HCT116 (cell line): ENCODE measurements around the gene SIRPA. TPM values are rescaled to one million over a fixed set of nuclear protein-coding genes. Genes with fewer than 3 reads are reported as not detected.

ENCODE experiments used
- ATAC-seq: fragments of 200-7000 bp; cut with Tn5 transposase; 2 replicates; pipeline ENCODE4 v1.9.1; 2020; ENCODE audit warnings: mild to moderate bottlenecking, moderate library complexity
- BruUV-seq: library from RNA; stranded (reverse); fragments of 400-500 nt; replicated peaks from 2 replicates; lab custom pipeline; 2021; lab: Mats Ljungman, UMichigan
- CTCF ChIA-PET: fragments of 300-600 bp; sonication (Branson Sonifier 250); formaldehyde crosslinking; loops from one replicate; lab custom pipeline; 2021; ENCODE audit warnings: antibody characterized with exemption; lab: Charles Lee
- POLR2A ChIA-PET: fragments of 300-600, 350-600 bp; sonication (Branson Sonifier 250); formaldehyde crosslinking; loops from one replicate; lab custom pipeline; 2021; ENCODE audit warnings: antibody characterized with exemption; lab: Charles Lee
- RAD21 ChIA-PET, 2 experiments: fragments of 300-600 bp; sonication (Branson Sonifier 250); formaldehyde crosslinking; loops; one replicate each; lab custom pipeline; 2023; ENCODE audit warnings: low total read pairs in 2 of 2; ENCODE audit not compliant: uncharacterized antibody in 2 of 2, unreplicated experiment in 2 of 2, low non-redundant PET in 1 of 2; lab: Charles Lee
- DNase-seq: peaks from one replicate; pipeline ENCODE4 v3.0.0-alpha.2; 2010; ENCODE audit warnings: low read depth, low spot score
- H2AFZ ChIP-seq: fragments of 200-600 bp; shearing (Covaris generic), sonication (generic); 2 replicates; pipeline ENCODE4 v1.6.1; 2017; ENCODE audit warnings: low read depth, mixed run types, mixed read lengths, antibody characterized with exemption, low read length; ENCODE audit not compliant: poor library complexity, severe bottlenecking
- H3K27ac ChIP-seq: 2 replicates; pipeline ENCODE4 v1.5.1; 2012; ENCODE audit warnings: low read depth, low read length
- H3K27me3 ChIP-seq: fragments of 200-600 bp; sonication (generic); 2 replicates; pipeline ENCODE4 v1.6.1; 2016; ENCODE audit warnings: mixed run types, low read length, mixed read lengths; ENCODE audit not compliant: insufficient read depth
- H3K36me3 ChIP-seq, 2 experiments: fragments of 200-500 bp in 1 of 2; fragments of 200-600 bp in 1 of 2; sonication (Bioruptor generic) in 1 of 2; sonication (generic) in 1 of 2; 2 replicates each; pipeline versions ENCODE4 v1.5.1 to v1.6.1; 2014 to 2016; ENCODE audit warnings: low read length in 2 of 2, inconsistent platforms in 1 of 2, mixed read lengths in 1 of 2, mixed run types in 1 of 2; ENCODE audit not compliant: insufficient read depth in 2 of 2, control insufficient read depth in 1 of 2
- H3K4me1 ChIP-seq, 2 experiments: fragments of 200-600 bp in 1 of 2; sonication (generic) in 1 of 2; 2 replicates each; pipeline versions ENCODE4 v1.5.1 to v1.6.1; 2012 to 2017; ENCODE audit warnings: low read length in 2 of 2, inconsistent platforms in 1 of 2, mild to moderate bottlenecking in 1 of 2, mixed read lengths in 1 of 2, mixed run types in 1 of 2, moderate library complexity in 1 of 2; ENCODE audit not compliant: insufficient read depth in 2 of 2, control insufficient read depth in 1 of 2
- H3K4me2 ChIP-seq: fragments of 200-600 bp; sonication (generic); 2 replicates; pipeline ENCODE4 v1.6.1; 2017; ENCODE audit warnings: mixed run types, low read length, mixed read lengths
- H3K4me3 ChIP-seq, 2 experiments: fragments of 200-600 bp in 1 of 2; sonication (generic) in 1 of 2; replicated peaks in 1 of 2; 2 replicates each; pipeline ENCODE4 v1.5.1; 2011 to 2016; ENCODE audit warnings: low read length in 2 of 2, control low read depth in 1 of 2, low read depth in 1 of 2, mild to moderate bottlenecking in 1 of 2, mixed read lengths in 1 of 2, mixed run types in 1 of 2
- H3K79me2 ChIP-seq: fragments of 200-600 bp; sonication (generic); 2 replicates; pipeline ENCODE4 v1.6.1; 2017; ENCODE audit warnings: mild to moderate bottlenecking, mixed run types, low read length, moderate library complexity, mixed read lengths; ENCODE audit not compliant: insufficient read depth
- H3K9ac ChIP-seq: fragments of 200-600 bp; sonication (generic); 2 replicates; pipeline ENCODE4 v1.6.1; 2016; ENCODE audit warnings: low read length, mixed read lengths
- H3K9me2 ChIP-seq: fragments of 200-600 bp; sonication (generic), shearing (Covaris generic); 2 replicates; pipeline ENCODE4 v1.6.1; 2017; ENCODE audit warnings: mixed run types, mild to moderate bottlenecking, moderate library complexity; ENCODE audit not compliant: insufficient read depth
- H3K9me3 ChIP-seq, 2 experiments: fragments of 200-500 bp in 1 of 2; fragments of 200-600 bp in 1 of 2; sonication (Bioruptor generic) in 1 of 2; sonication (generic) in 1 of 2; 2 replicates each; pipeline ENCODE4 v1.6.1; 2014 to 2017; ENCODE audit warnings: low read length in 2 of 2, mixed read lengths in 2 of 2, inconsistent platforms in 1 of 2, low read depth in 1 of 2, mild to moderate bottlenecking in 1 of 2, mixed run types in 1 of 2, moderate library complexity in 1 of 2; ENCODE audit not compliant: control insufficient read depth in 1 of 2, insufficient read depth in 1 of 2
- H4K20me1 ChIP-seq: fragments of 200-600 bp; sonication (generic), shearing (Covaris generic); 2 replicates; pipeline ENCODE4 v1.6.1; 2017; ENCODE audit warnings: mixed run types, mild to moderate bottlenecking, moderate library complexity; ENCODE audit not compliant: insufficient read depth
- ATF3 ChIP-seq: IDR thresholded peaks from 2 replicates; pipeline ENCODE4 v1.6.1; 2012
- CEBPB ChIP-seq: IDR thresholded peaks from 2 replicates; pipeline ENCODE4 v1.6.1; 2012; ENCODE audit warnings: low read depth
- CTCF ChIP-seq, 3 experiments: fragments of 200-600 bp in 1 of 3; sonication (generic) in 1 of 3; IDR thresholded peaks in 2 of 3; conservative IDR thresholded peaks in 1 of 3; 2 replicates each; pipeline ENCODE4 v1.5.1; 2012 to 2017; ENCODE audit warnings: low read depth in 2 of 3, low read length in 2 of 3, antibody characterized with exemption in 1 of 3, borderline replicate concordance in 1 of 3, control low read depth in 1 of 3, mild to moderate bottlenecking in 1 of 3, mixed read lengths in 1 of 3, mixed run types in 1 of 3, moderate library complexity in 1 of 3; ENCODE audit not compliant: insufficient read depth in 1 of 3
- ELF1 ChIP-seq: IDR thresholded peaks from 2 replicates; pipeline ENCODE4 v1.6.1; 2012; ENCODE audit warnings: low read depth, borderline replicate concordance
- EZH2 ChIP-seq: fragments of 200-600 bp; sonication (generic); IDR thresholded peaks from 2 replicates; pipeline ENCODE4 v1.6.1; 2017; ENCODE audit warnings: antibody characterized with exemption, mixed run types
- EZH2phosphoT487 ChIP-seq: fragments of 200-600 bp; IDR thresholded peaks from 2 replicates; pipeline ENCODE4 v1.6.1; 2018; ENCODE audit warnings: antibody characterized with exemption, borderline replicate concordance
- FOSL1 ChIP-seq: IDR thresholded peaks from 2 replicates; pipeline ENCODE4 v1.6.1; 2012; ENCODE audit warnings: low read depth
- MAX ChIP-seq: IDR thresholded peaks from 2 replicates; pipeline ENCODE4 v1.6.1; 2012
- POLR2A ChIP-seq: IDR thresholded peaks from 2 replicates; pipeline ENCODE4 v1.7.0; 2011; ENCODE audit warnings: borderline replicate concordance; ENCODE audit not compliant: insufficient read depth, insufficient read length; ENCODE audit errors: extremely low read depth
- POLR2AphosphoS5 ChIP-seq: IDR thresholded peaks from 2 replicates; pipeline ENCODE4 v1.6.1; 2011; ENCODE audit warnings: mild to moderate bottlenecking, low read depth, low read length, moderate library complexity
- RAD21 ChIP-seq: IDR thresholded peaks from 2 replicates; pipeline ENCODE4 v1.6.1; 2012; ENCODE audit warnings: low read depth, mild to moderate bottlenecking
- REST ChIP-seq: IDR thresholded peaks from 2 replicates; pipeline ENCODE4 v1.6.1; 2012; ENCODE audit warnings: low read depth
- SP1 ChIP-seq: IDR thresholded peaks from 2 replicates; pipeline ENCODE4 v1.6.1; 2012; ENCODE audit warnings: low read depth
- SRF ChIP-seq: IDR thresholded peaks from 2 replicates; pipeline ENCODE4 v1.6.1; 2012; ENCODE audit warnings: low read depth
- YY1 ChIP-seq: IDR thresholded peaks from 2 replicates; pipeline ENCODE4 v1.6.1; 2011; ENCODE audit warnings: low read length, low read depth, moderate library complexity, mild to moderate bottlenecking; ENCODE audit not compliant: insufficient replicate concordance; ENCODE audit errors: extremely low read depth
- ZBTB33 ChIP-seq: IDR thresholded peaks from 2 replicates; pipeline ENCODE4 v1.6.1; 2011; ENCODE audit warnings: mild to moderate bottlenecking, low read length, moderate library complexity; ENCODE audit not compliant: insufficient replicate concordance; ENCODE audit errors: extremely low read depth
- ZFX ChIP-seq: fragments of 450-650 bp; IDR thresholded peaks from 2 replicates; pipeline ENCODE4 v1.6.1; 2017
- ZNF274 ChIP-seq: fragments of 200-500 bp; sonication (Bioruptor generic); IDR thresholded peaks from 2 replicates; pipeline ENCODE4 v1.6.1; 2014; ENCODE audit warnings: mild to moderate bottlenecking, low read depth, low read length, inconsistent platforms
- intact Hi-C: fragments of 100-400 bp; cut with micrococcal nuclease; formaldehyde crosslinking; loops from 2 replicates; pipeline ENCODE4 v1.10.0; 2022
- total RNA-seq: library from RNA; stranded (reverse); gene quantifications from one replicate; pipeline ENCODE4 v1.2.1, GENCODE V29; 2021; ENCODE audit not compliant: unreplicated experiment

SIRPA gene
- total RNA-seq, 1 experiment from 2014 or later: 15.3 TPM

- intact Hi-C loops: no loop called here
- no TSS peak for BruUV-seq
- Histone ChIP-seq H3K27ac (no peak overlapping the region), H3K9me2 (no peaks in the 10 kb centered on the region), H3K36me3 (no peaks in the 10 kb centered on the region; a peak in 1 of 4 replicates), H2AFZ (no peak overlapping the region), H3K9ac (no peak overlapping the region), H3K27me3 (no peaks in the 10 kb centered on the region), H3K9me3 (no peaks in the 10 kb centered on the region), H3K4me3 (no peak overlapping the region), H3K79me2 (no peaks in the 10 kb centered on the region), H4K20me1 (no peaks in the 10 kb centered on the region), H3K4me1 (no peaks in the 10 kb centered on the region), H3K4me2 (no peak overlapping the region)
- TF ChIP-seq ATF3 (no peak), SP1 (no peak), ZNF274 (no peak), YY1 (no peak), ELF1 (no peak), EZH2phosphoT487 (no peak), POLR2AphosphoS5 (no peak), MAX (no peak), CTCF (IDR thresholded peaks at IDR 0.05 in 2 of 3, conservative IDR thresholded peaks at IDR 0.05 in 1 of 3; ENCODE audit: borderline replicate concordance in 1 of 3, insufficient read depth in 1 of 3, low read depth in 2 of 3, low read length in 2 of 3) (no peak), ZBTB33 (no peak), RAD21 (no peak), CEBPB (no peak), REST (no peak), FOSL1 (no peak), SRF (no peak), EZH2 (no peak), ZFX (no peak), POLR2A (no peak)
- ChIA-PET RAD21 (no interaction called here), CTCF (no interaction called here), POLR2A (no interaction called here)
- DNase-seq: no peak
- ATAC-seq: no peak
Measured at GRCh38 chr20:1915725-1916124, 20.5 kb downstream of the SIRPA start.
